ENCODE data around the gene EEF1AKMT2.

The EEF1AKMT2 gene

DNA sequence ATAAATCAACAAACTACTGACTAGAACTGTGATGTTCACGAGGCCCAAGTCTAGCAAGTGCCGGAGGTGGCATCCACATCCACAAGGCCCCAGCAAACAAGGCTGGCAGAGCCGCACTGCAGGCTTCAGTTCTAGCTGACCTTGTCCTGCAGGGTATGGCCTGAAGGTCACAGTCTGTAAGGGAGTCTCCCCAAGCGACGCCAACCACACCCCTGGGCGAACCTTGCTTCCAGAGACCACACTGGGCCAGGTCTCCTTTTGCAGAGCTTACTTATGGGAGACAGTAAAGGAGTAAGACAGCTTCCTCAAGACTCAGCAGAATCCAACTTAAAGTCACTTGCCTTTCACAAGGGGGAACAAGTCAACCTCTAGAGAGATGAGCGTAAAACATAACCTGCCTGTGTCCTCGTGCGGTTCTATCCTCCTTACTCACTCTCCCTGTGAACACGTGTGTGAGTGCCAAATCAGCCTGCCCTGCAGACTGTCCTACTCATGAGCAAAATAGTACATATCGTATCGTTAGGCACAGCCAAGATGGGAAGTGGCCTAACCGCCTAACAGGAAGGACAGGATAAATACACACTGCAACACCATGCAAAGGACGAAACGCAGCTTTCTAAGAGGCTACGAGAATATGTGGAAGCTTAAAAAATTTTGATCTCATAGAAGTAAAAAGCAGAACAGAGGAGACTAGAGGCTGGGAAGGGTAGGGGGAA is 70.2 kb downstream of the EEF1AKMT2 start:
- no peak for DNase-seq (ENCODE audit: low spot score)

GRCh38 chr10:124719213-124719851 is 72.4 kb downstream of the EEF1AKMT2 start:
- DNase-seq (ENCODE audit: low spot score), result no peak

DNA sequence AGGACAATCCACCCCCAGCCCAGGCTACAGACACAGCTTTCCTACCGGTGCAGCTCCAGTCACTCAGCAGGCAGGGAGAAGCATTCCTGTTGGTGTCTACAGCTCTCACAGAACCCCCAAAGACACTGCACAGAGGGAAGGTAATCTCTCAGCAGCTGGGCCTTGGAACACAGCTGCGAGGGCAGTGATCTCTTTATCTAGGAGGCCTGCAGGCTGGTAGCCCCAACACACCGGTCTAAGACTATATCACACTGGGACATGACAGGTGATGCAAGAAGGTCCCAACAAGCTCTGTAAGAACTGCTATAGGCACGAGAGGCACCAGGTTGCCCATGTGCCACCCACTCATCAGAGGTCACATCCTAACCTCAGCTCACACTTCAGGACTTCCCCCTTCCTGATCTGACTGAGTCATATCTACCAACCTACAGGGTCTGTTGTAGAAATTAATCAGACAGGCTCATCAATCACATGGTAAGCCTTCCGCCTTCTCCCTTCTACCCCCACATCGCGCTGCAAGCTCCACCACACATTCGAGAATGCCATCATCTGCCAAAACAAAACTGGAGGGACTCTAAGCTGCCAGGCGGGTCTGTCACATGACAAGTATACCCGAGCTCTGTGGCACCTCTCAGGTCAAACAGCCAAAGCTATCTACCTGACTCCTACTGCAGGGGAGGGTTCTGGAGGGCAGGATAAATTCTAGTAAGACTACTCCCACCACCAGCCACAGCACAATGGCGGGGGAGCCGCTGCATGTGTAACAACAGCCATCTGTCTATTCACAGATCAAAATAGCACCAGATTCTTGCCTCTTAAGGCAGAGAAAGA is 73.6 kb downstream of the EEF1AKMT2 start:
- DNase-seq (ENCODE audit: low spot score), result no peak

- no peak for DNase-seq (ENCODE audit: low spot score)
These were observed 74.5 kb downstream of the EEF1AKMT2 start for GRCh38 chr10:124717041-124717757.

DNA sequence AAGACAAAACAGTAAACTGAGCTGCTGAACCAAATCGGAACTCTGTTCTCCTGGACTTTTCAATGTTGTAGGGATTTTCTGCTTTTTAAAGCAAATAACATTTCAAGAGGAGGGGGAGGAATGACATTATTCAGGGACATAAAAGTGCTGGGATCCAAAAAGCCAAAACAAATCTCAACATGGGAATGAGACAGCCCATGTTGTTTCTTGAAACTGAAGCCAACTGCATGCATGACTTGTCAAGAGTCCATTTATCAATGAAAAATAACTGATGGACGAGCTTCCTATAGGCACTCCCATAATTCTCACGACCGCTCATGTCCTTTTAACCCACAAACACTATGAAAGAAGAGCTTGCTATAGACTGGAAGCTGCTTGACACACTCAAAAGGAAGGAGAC is 75.3 kb downstream of the EEF1AKMT2 start:
- no peak for DNase-seq (ENCODE audit: low spot score)

DNA sequence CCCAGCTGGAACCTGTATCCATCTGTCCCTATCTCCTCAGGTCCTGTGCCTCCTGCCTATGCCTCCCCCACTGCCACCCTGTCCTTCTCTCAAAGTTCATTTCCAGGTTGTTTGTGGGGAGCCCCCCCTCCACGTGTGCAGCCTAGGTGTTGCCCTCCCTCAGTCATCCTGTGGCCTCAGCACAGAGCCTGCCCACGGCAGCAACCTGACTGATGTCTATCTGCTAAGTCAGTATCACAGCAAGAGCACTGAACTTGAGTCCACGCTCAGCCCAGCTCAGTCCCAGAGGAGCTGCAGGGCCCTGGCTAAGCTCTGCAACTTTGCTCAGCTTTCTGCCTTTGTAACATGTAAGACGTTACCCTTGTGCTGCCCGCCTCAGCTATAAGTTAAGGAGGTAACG is 76.2 kb downstream of the EEF1AKMT2 start:
- DNase-seq (ENCODE audit: low spot score), result no peak

DNA sequence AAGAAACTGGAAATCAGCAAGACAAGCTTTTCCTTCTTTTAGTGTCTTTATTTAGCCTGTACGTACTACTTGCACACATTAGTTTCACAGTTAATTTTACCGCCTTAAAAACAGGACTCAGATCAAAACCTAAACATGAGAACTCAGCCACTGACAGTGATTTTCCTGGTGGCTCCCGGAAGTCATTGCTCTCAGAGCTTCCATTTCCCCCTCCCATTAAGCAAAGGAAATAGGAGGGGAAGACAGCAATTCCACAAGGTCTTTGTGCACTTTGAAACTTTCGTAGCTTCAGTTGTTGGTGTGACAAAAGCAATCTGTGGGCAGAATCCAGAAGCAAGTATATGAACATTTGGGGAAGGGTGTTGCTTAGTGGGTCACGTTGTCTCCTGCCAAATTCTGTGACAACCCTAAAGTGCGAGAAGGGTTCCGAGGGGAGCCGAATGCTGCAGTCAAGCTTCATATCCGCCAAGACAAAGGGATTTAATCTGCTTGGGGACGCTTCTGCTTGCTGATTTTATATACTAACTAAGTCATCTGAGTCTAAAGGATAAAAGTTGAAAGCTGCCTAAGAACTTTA is 77.9 kb downstream of the EEF1AKMT2 start:
- no peak for DNase-seq (ENCODE audit: low spot score)

DNA sequence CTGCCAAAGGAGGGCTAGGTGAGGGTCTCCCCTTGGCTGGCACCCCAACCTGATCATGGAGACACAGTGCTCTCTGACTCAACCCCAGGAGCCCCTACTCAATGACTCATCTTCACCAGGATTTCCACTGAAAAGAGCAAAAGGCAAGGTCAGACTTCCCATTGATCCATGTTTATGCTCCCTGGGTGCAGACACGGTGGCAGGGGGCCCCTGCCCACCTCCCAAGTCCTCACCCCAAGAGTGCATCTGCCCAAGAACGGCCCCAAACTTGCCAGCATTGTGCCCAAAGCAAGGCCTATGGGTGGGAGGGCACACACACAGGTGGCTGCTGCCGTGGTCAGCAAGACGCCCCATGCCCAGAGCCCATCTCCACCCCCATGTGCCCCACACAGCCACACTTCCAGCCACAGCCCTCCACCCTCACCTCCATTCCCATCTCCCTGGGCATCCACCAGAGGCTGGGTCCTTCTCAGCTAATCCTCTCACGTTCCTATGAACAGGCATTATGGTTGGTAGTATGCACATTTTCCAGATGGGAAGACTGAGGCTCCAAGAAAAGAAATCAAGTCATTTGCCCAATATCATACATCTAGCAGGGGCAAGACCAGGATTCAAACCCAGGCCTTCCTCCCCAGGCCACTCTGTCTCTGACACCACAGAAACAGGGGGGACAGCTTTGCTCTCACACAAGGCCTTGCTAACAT is 78.8 kb downstream of the EEF1AKMT2 start:
- DNase-seq (ENCODE audit: low spot score), result no peak

DNA sequence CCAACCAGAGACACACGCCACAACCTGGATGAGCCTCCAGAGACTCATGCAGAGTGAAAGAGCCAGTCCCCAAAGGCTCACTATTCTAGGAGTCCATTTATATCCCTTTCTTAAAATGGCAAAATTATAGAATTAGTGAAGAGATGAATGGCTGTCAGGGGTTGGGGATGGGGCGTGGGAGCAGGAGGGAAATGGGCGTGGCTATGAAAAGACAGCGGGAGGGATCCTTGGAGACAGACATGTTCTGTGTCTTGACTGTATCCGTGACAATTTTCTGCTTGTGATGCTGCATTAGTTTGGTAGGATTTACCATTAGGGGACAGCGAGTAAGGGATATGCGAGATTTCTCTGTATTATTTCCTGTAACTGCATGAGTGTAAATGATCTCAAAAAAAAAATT is 80.5 kb downstream of the EEF1AKMT2 start:
- DNase-seq (ENCODE audit: low spot score), result no peak

GRCh38 chr10:124710266-124710881 is 81.3 kb downstream of the EEF1AKMT2 start:
- no peak for DNase-seq (ENCODE audit: low spot score)

DNA sequence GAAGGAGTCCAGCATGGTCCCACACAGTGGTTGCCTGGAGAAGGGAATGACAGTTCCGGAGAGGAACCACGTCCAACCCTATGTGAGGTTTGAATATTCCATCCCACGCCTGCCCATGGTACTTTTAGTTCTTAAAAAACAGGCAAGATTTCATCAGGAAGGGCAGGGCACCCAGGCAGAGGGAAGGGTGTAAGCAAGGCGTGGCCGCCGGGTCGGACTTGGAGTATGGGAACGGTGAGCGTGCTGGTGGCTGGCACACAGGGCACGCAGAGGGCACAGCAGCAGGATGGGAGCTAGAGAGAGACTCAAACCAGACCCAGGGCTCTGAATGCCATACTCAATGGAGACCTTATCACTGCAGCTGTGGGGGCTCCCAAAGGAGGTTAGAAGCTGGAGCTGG is 81.8 kb downstream of the EEF1AKMT2 start:
- no peak for DNase-seq (ENCODE audit: low spot score)

GRCh38 chr10:124708922-124709520 is 82.7 kb downstream of the EEF1AKMT2 start:
- DNase-seq (ENCODE audit: low spot score), result no peak

DNA sequence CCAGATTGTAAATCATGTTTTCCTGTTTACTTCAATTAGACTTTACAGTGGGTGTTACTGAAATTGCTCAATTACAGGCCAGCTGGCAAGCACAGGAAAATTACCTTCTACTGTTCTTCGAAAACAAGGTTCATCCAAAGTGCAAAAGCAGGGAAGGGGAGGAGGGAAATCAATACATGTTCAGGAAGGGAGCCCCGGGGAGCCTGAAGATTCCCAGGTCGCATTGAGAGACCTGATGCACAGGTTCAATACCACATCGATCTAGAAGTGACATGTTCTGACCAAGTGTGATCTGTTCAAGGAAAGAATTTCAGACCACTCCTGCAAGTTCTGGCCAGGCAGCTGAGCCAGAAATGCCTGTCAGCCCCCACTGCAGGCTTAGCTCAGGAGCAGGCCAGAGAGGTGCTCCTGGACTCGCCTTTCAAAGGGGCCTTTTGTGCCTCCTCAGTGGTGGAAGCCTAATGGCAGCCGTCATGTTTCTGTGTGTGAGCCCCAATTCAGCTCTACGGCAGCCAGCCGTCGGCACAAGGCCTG is 83.4 kb downstream of the EEF1AKMT2 start:
- no peak for DNase-seq (ENCODE audit: low spot score)
